ENCODE measurements around the gene DZIP1L. TPM values are rescaled to one million over a fixed set of nuclear protein-coding genes. Genes with fewer than 3 reads are reported as not detected.

DZIP1L gene
- total and polyA plus RNA-seq, 9 of the 15 experiments (the other 6 are each of a cell fraction or from before 2014, with no cell fraction given) = 0.03 to 1.5 (median 0.48) TPM; not detected in 1

DNA sequence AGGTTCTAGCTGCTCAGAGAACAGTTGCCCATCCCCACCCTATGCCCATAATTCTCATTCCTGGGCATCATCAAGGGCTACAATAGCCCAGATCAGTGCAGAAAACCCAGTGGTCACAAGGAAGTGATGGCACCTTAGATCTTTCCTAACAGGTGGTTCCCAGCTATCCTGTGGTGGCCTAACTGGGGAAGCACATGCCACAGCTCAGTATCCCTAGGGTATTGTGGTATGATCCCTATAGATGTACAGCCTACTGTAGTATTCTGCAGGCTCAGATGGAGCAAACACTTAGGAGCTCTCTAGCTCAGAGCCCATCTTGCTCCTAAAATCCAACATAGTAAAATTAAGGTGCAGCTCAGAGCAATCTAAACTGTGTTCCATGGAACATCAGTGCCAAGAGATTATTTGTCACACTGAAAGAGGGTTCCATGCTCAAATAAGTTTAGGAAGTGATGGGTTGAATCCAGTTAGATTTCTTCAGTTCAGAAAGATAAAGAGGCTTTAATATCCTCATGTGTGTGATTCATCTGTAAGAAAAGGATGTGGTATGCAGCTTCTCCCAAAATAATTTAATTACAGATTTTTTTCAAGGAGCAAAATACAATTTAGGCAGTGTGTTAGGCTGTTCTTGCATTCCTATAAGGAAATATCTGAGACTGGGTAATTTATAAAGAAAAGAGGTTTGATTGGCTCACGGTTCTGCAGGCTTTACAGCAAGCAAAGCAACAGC, 12.4 kb upstream of the DZIP1L start (continued):
- TF ChIP-seq CREM (IDR thresholded peaks at IDR 0.05; ENCODE audit: low read depth) = no peak
- TF ChIP-seq ZBTB43 (CRISPR knock-in tag; IDR thresholded peaks at IDR 0.05) = no peak
- no peak for TF ChIP-seq KDM4B (IDR thresholded peaks at IDR 0.05; ENCODE audit: borderline replicate concordance in 2 of 2, low read depth in 1 of 2)
- no peak for TF ChIP-seq POLR2B (IDR thresholded peaks at IDR 0.05; ENCODE audit: low read depth, partially characterized antibody)
- TF ChIP-seq HES1 (IDR thresholded peaks at IDR 0.05; ENCODE audit: low read depth) = no peak
- TF ChIP-seq CREB1 (IDR thresholded peaks at IDR 0.05) = no peak
- no peak for TF ChIP-seq CREB1 (CRISPR knock-in tag; IDR thresholded peaks at IDR 0.05)
- no peak for TF ChIP-seq NFXL1 (CRISPR knock-in tag; IDR thresholded peaks at IDR 0.05)
- no peak for TF ChIP-seq ZNF431 (CRISPR knock-in tag; IDR thresholded peaks at IDR 0.05)
- no peak for TF ChIP-seq CBFA2T2 (conservative IDR thresholded peaks at IDR 0.05)
- TF ChIP-seq BHLHE40 (IDR thresholded peaks at IDR 0.05; ENCODE audit: low read length) = no peak
- TF ChIP-seq TRIM24 (IDR thresholded peaks at IDR 0.05) = no peak

All from K562 (cell line).